NCI-H1417 (cell line): Measurements from ENCODE around the gene RYR2.
"Not testable (repeated sequence)": the region's sequence is repeated elsewhere in the genome, so short reads cannot be mapped to it uniquely, and the experiment has no call there.

Experiments used
- DNase-seq, 3 experiments: peaks; one replicate each; lab custom pipeline; 2025; lab: John Stamatoyannopoulos, UW

The RYR2 gene

DNA sequence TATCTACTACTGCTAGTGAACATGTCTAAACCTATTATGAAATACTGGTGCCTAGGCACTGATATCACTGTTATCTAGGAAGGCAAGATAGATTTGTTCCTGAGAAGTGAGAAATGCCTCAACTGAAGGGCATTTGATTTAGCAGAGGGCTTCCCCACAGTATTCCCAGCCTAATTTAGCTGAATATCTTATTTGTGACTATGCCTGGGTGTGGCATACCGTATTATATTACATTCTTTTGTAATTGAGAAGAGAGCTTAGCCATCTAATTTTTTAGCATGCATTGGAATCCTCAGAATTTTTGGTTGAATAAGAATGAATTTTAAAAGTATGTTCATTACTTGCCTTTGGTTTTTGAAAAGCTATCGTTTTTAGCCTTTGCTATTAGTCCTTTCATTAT lies 749.6 kb downstream of the RYR2 start:
- DNase-seq, result no peak

DNA sequence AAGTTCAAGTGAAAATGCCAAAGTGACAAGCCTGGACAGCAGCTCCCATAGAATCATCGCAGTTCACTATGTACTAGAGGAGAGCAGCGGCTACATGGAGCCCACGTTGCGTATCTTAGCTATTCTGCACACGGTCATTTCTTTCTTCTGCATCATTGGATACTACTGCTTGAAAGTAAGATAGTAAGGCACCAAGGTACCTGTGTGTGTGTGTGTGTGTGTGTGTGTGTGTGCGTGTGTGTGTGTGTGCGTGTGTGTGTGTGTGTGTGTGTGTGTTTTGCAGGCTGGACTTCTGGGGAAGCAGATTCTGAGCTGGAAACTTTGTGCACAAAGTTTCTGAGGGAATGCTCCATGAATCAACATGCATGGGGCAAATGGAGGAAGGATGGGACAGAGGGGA lies 750.2 kb downstream of the RYR2 start:
- DNase-seq, result no peak

DNA sequence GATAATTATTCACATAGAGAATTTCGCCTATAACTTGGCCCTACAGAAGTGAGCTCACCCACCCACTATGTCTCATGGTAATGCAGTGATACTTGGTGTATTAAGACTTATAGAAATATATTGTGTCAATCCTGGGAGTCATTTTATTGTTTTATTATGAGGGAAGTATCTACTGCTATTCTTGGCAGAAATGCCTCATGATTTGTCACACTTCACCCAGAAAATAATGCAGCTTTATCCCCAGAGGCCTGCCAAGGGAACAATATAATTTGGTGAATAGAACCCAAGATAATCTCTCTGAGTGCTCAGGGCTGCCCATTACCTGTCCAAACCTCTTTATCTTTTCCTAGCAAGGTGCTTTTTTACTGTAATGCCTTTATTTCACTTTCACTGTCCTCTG lies 750.7 kb downstream of the RYR2 start:
- no peak for DNase-seq

- DNase-seq, result no peak
Observed at GRCh38 chr1:237794071-237794470, 752.1 kb downstream of the RYR2 start.

GRCh38 chr1:237795558-237795957 lies 753.6 kb downstream of the RYR2 start:
- no peak for DNase-seq

DNA sequence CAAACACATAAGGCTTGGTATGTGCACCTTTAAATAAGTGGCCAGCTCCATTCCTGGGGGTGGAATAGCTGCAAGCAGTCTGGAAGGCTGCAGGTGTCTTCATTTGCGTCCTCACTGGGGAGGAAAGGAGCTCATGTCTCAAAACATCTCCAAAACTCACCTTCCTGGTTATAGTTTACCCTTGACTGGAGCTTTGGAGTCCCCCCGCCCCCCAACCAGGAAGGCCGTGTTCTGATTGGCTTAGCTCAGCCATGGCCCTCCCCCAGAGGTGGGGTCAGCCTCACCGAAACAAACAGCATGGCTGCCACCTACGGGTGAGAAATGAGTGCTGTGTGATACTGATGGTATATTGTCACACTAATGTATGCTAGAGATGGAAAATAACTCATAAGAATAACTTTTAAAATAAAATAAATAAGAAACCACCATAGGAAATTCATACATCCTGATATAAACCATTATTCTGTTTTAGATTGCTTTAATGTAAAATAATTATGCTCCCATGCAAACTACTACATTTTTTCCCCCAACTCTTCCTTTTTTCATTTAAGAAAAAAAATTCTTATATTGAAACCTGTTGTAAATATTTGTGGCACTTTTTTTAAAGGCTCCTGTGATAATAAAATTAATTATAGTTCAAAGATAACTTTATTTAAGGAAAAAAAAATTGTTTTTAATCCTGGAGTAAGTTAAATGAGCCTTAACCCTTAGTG lies 757.9 kb downstream of the RYR2 start:
- peak in 2 of 3 experiments; percentile 49 to 79 for DNase-seq

DNA sequence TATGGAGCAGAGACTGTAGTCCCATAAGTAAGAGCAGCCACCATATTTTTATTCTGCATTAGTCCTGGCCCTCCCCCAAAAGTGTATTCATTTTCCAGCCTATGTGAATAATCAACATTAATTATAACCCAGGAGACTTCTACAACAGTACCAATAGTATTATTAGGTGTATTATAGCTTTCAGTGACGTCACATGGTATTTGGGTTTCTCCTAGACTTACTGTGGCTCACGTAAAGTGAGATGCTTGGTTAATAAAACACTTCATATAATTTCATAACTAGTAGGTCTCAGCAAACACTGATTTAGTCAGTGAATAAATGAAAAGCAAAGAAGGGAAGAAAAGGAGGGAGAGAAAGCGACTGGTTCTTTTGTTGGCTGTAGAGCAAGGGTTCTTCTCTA lies 762.5 kb downstream of the RYR2 start:
- DNase-seq, result no peak

- no peak for DNase-seq
Observed at GRCh38 chr1:237809099-237809498, 767.1 kb downstream of the RYR2 start.

GRCh38 chr1:237811633-237812032 lies 769.6 kb downstream of the RYR2 start:
- no peak for DNase-seq

- DNase-seq, result no peak
Observed at GRCh38 chr1:237812061-237812460, 770.1 kb downstream of the RYR2 start.

DNA sequence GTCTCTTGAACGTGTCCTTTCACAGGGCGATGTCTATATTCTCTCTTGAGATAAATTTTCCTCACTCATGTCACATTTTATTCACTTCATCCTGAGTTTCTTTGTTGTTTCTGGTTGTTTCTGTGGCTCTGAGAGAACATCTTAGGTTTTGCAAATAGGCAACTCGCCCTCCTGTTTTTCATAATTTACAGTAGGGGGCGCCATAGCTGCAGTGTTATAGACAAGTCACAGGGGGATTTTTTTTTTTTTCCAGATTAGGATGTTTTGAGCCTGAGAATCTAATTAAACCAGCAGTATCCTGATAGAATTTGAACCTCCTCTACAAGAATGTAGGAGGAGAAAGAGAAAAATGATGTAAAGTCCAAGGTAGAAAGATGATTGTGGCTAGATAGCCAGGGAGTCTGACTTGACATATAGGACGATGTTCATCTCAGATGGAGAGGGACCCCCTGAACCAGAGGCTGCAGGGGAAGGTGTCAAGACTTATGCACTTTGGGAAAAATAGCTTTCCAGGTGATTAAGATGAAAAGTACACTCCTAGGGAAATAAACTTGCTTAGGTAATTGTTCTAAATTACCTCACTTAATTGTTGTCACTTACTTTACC lies 772.4 kb downstream of the RYR2 start:
- DNase-seq, result peak in 1 of 3 experiments; percentile 30

GRCh38 chr1:237817277-237817676 lies 775.3 kb downstream of the RYR2 start:
- DNase-seq, result no peak

- DNase-seq, result not testable (repeated sequence)
Observed at GRCh38 chr1:237820634-237821033, 778.6 kb downstream of the RYR2 start.

DNA sequence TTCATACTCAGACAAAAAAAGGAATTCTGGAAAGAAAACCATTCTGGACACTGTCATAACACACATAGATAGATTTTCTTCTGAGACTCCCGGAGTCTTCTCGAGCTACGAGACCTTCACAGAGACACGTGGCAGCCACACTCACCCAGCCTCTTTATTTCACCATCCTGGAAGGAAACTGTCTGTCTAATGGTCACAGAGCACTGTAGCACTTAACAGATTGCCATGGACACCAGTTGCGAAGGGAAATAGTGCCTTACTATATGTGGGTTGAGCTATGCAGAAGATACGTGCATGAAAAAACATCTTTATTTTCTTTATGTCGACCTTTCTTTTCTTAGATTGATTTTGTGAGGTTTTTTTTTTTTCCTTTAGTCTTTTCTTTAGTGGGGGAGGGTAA lies 790.9 kb downstream of the RYR2 start:
- peak in 1 of 3 experiments; percentile 40 for DNase-seq

GRCh38 chr1:237834048-237834447 lies 792.1 kb downstream of the RYR2 start:
- no peak for DNase-seq

DNA sequence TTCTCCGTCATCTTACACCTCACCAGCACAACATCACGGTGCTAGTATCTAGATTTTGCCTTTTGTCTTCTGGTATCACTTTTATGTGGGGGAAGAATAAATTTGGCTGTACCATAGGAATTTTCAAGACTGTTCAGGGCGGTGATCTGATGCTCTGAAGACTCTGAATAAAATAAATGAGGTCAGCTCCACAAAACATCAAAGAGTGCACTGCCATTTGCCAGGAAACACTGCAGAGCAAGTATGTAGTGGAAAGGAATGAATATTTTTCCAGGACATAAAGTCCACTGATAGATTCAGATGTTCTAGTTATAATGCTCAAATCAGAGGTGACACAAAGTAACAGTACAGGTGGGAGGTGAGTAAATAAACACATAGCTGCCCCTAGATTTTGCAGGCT lies 792.5 kb downstream of the RYR2 start:
- no peak for DNase-seq

DNA sequence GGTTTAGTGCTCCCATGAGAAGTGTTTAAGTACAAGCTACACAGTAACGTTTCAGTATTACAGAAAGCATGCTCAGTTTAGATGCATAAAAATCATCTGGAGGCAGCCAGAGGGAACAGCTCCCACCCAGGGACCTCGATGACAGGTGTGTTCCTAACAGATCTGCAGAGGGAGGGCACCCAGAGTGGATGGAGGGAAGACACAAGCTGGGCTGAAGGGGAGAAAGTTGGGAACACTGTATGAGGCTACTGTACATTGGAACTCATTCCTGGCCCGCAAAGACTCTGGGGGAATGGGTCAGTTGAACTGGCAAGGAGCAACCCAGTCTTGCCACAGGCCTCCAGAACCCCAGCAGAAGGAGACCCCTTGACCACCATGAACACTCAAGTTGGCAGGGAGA lies 796.3 kb downstream of the RYR2 start:
- no peak for DNase-seq

- DNase-seq, result no peak
Observed at GRCh38 chr1:237838904-237839534, 797.0 kb downstream of the RYR2 start.

GRCh38 chr1:237841485-237841884 lies 799.5 kb downstream of the RYR2 start:
- DNase-seq, result no peak

GRCh38 chr1:237843516-237843915 lies 801.5 kb downstream of the RYR2 start:
- not testable (repeated sequence) for DNase-seq

DNA sequence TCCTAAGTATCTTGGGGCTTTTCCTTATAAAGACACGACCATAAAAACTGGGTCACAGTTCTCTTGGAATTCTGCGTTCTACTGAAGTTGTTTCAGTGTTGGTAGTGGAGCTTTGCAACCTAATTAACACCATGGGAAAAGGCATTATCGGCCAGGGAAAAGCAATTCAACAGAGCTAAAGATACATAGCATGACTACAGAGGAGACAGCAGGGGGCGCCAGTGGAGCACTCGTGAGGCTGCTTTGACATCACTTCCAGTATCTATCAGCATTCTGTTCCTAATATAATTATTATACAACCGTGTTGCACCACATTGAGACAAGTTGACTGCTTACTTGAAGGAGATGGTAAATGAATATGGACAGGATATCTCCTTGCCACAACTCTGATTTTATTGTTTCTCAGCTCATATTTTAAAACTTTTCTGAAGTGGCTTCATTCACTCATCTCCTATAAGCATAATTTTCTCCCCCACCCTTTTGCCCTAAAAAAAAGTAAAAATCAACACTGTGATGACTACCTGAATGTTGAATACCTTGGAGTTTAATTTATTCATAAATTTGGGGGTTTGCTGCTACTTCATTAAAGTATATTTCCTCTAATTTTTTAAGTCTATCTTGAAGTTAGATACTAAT lies 809.3 kb downstream of the RYR2 start:
- peak in 2 of 3 experiments; percentile 30 to 77 for DNase-seq

GRCh38 chr1:237852342-237852741 lies 810.4 kb downstream of the RYR2 start:
- no peak for DNase-seq

DNA sequence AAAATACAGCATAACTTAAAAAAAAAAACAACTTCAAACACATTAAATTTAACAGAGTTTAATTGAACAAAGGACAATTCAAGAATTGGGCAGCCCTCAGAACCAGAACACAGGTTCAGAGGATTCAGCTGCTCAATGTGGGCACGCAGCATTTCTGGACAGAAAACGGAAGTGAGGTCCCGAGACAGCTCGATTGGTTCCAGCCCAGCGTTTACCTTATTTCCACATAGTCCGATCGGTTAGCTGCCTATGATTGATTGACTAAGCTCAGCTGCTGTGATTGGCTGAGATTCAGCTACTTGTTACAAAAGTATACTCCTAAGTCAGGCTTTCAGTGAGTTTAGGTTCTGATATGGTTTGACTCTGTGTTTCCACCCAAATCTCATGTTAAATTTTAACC lies 815.5 kb downstream of the RYR2 start:
- no peak for DNase-seq
